Activated naive CD4-positive, alpha-beta T cell treated with anti-CD3 and anti-CD28 coated beads, Interleukin-2, amount 50 U/mL, for 72 hours (primary cell): ENCODE data around the gene SLC25A1. TPM values are rescaled to one million over a fixed set of nuclear protein-coding genes. Genes with fewer than 3 reads are reported as not detected.
A peak's percentile ranks its signal among the peaks of the same experiment; 100 is the strongest.

Experiments used
- ATAC-seq, 2 donors: fragments of 150-1000 bp; cut with Tn5 transposase; 2 replicates each; pipeline ENCODE4 v1.10.0; 2021; ENCODE audit warnings: mild to moderate bottlenecking in 2 of 2, moderate library complexity in 2 of 2
- DNase-seq, 2 donors: peaks; one replicate each; pipeline ENCODE4 v3.0.0; 2021 to 2022; ENCODE audit warnings: low spot score in 2 of 2
- H3K27ac Mint-ChIP-seq, 2 donors: one replicate each; pipeline ENCODE4 v1.8.0; 2022; ENCODE audit warnings: mild to moderate bottlenecking in 2 of 2, mixed read lengths in 2 of 2
- H3K36me3 Mint-ChIP-seq, 2 donors: one replicate each; pipeline ENCODE4 v1.8.0; 2022; ENCODE audit warnings: mixed read lengths in 2 of 2
- H3K9me3 Mint-ChIP-seq, 2 donors: one replicate each; pipeline ENCODE4 v1.8.0; 2022; ENCODE audit warnings: mixed read lengths in 2 of 2
- total RNA-seq, 2 donors: library from RNA; stranded (reverse); gene quantifications; one replicate each; pipeline ENCODE4 v1.2.3, GENCODE V29; 2022

The SLC25A1 gene
- total RNA-seq, 2 donors from 2014 or later: 59.1 to 61.3 TPM

DNA sequence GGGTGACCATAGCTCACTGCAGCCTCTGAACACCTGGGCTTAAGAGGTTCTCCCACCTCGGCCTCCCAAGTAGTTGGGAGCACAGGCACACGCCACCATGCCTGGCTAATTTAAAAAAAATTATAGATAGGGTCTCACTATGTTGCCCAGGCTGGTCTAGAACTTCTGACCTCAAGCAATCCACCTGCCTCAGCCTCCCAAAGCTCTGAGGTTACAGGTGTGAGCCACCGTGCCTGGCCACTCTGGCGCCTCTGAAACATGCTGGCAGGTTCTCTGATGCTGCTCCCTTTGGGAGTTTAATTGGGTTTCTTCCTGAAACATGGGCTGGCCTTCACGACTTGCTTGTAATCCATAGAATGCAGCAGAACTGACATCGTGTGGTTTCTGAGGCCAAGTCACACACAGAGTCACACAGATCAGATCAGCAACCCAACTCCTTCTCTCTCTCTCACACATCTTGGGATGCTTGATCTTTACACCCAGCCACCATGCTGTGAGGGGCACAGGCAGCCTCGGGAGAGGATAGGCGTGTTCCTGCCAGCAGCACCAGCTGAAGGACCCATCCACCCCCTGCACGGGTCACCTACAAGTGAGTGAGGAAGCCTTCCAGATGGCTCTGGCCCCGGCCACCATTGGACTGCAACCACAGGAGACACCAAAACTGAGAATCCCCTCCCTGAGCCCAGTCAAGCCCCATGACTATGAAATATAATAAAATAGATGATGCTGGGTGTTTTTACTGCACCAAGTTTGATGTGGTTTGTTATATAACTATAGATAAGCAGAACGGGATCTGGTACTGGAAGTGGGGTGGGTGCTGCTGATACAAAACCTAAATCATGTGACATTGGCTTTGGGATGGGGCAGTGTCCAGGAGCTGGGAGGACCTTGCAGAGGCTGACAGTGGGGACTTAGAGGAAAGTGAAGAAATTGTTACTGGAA is 25.3 kb downstream of the SLC25A1 start:
- H3K27ac Mint-ChIP-seq: no peak overlapping the region
- H3K9me3 Mint-ChIP-seq: no peaks in the 10 kb centered on the region
- DNase-seq: no peak
- ATAC-seq: no peak
- peaks cover 14 to 21% of the 10 kb centered on the region in 2 donors for H3K36me3 Mint-ChIP-seq

DNA sequence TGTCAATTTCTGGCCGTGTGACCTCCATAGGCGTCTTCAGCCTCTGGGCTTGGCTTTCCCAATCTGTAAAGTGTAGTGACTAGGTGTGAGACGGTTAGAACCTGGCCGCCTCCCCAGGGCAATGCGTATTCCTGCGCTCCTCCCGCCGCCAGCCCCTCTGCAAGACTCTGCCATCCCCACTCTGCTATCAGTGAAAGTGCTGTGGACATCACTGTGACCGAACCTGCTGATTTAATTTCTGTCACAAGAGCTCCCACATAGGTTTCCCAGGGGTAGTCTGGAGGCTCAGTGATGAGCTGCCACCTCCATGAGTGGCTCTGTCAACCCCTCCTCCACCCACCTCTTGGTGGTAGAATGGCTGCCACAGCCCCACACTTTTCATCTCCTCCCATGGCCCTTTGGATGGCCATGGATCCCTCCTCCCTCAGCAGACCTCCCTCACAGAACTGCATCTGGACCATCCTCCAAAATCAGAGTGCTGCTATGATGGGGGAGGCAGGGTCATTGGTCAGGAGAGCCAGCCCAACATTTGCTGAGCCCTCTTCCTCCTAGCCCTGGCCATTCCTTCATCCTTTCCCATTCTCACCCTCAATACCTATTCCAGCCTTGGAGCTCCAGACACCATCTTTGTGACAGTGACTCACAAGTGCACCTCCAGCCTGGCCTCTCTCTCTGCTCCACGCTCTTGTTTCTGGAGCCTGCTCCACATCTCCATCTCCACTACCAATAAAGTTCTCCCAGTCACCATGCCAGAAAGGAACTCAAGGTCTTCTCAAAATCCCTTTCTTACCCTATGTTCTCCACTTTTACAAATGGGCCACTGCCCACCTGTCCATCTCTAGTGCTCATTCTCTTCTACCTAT is 27.0 kb downstream of the SLC25A1 start:
- no peak overlapping the region for H3K27ac Mint-ChIP-seq
- DNase-seq: no peak
- ATAC-seq: no peak
- peaks cover 14 to 21% of the 10 kb centered on the region in 2 donors for H3K36me3 Mint-ChIP-seq
- no peaks in the 10 kb centered on the region for H3K9me3 Mint-ChIP-seq

DNA sequence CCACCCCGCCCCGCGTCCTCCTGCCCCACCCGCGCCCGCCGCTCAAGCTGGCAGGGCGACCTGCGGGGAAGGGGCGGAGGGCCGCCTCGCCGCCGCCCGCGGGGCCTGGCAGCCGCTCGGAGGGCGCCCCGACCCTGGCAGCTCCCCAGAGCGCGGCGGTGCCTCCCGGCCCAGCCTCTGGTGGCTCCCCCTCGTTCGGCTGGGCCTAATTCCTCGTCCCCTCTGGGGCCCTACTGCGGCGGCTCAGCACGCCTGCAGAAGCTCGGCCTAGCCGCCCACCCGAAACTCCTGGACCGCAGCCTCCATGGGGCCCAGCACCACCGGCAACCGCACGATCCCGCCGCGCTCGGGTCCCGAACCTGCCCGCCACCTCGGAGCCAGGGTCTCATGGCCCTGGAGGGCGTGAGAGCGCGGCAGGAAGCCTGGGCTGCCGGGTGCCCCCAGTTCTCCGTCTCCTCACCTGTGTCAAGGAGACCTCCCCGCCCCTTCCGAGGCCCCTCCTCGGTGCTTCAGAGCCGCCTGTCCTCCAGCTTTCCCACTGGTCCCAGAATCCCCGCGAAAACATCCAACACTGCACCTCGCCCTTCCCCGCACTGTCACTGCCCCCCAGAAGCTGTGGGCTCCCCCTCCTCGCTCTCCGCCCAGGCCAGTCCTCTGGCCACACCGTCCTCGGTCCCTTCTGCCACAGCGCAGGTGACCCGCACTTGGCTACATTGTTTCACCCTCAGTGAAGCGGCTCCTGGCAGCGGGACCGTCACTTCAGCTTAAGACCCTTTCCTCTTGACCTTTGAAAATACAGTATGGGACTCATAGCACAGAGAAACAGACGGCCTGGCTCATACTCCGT is 27.8 kb downstream of the SLC25A1 start:
- ATAC-seq: no peak
- no peak for DNase-seq
- Mint-ChIP-seq H3K36me3 (peaks cover 14 to 21% of the 10 kb centered on the region in 2 donors), H3K9me3 (no peaks in the 10 kb centered on the region), H3K27ac (no peak overlapping the region)

DNA sequence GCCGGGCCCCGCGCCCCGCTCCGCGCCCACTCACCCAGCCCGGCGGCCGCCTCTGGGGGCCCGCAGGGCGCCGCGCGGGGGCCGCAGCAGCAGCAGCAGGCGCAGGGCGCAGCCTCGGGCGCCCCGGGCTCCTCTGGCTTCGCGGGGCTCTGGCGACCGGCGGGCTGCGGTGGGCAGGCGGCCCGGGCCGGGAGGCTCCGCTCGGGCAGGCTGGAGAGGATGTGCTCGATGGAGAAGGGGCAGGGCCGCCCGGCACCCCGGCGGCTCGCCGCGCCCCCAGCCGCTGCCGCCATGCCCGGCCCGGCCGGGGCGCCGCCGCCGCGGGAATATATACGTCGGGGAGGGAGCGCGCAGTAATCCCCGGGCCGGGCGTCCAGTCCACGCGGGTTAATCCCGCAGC is 28.5 kb downstream of the SLC25A1 start, which contains the start of gene GSC2:
TSS of gene GSC2 (minus strand) at position 302 of the 400 bp plus-strand sequence. CDS start at position 293, 9 bp downstream.
- DNase-seq: no peak
- Mint-ChIP-seq H3K27ac (no peak within 1 kb of the TSS), H3K9me3 (no peaks in the 10 kb centered on the region), H3K36me3 (peaks cover 14 to 21% of the 10 kb centered on the region in 2 donors)
- ATAC-seq: no peak

DNA sequence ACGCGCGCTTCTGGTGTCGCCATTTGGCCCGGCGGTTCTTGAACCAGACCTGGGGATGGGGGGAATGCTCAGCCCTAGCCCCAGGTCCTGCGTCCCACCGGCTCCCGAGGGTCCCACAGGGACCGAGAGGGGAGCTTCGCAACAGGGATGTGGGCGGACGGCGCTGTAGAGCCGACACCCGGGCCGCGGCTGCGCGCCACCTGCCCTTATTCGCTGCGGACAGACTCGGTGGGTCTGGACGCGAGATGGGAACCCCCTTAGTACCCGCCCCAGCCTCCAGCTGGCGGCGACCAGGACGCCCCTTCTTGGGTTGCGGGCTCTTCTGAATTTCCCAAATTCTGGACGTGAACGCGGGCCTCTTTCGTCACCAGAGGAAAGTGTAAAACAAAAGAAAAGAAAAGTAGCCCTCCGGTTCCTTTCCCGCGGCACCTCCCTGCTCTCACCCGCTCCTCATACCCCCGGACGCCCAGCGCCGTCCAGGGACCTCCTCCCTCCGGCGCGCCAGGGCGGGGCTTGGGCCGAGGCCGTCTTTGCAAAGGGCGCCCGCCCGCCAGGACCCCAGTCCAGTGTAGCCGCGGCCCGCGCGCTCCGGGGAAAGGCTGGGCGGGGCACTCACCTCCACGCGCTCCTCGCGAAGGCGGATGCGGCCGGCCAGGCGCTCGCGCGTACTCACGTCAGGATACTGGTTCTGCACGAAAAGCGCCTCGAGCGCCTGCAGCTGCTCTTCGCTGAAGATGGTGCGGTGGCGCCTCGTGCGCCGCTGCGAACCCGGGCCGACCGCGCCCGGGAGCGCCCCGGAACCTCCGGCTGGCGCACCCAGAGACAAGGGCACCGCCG is 29.3 kb downstream of the SLC25A1 start:
- ATAC-seq: peak in 1 of 2 donors; percentile 25
- H3K36me3 Mint-ChIP-seq: peaks cover 17 to 25% of the 10 kb centered on the region in 2 donors

DNA sequence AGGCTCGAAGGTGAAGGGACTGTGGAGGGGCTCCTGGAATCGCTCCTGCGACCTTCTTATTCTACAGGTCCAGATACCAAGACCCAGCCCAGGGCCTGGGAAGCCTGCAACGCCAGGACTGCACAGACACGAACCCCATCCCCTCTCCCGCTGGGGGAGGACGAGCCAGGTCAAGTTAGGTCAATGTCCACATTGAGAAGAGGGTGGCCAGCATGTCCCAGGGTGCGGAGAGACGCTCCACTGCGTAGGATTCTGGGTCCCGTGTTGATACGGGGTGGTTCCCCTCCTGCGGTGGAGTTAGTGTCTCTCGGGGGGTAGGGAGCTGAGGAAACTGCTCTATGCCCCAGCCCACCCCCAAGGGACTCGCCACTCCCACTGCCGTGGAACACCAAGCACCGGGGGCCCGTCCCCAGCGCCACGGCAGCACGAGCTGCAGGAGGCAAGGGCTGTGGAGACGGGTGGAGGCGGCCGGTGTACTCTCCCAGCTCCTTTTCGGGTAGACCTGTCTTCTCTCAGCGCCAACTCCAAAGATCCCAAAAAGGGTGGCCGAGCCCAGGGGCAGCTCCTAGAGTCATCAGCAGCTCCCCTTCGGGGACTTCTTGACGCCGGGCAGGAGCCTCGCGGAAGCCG is 30.0 kb downstream of the SLC25A1 start:
- Mint-ChIP-seq H3K27ac (no peak overlapping the region), H3K9me3 (no peaks in the 10 kb centered on the region), H3K36me3 (peaks cover 24 to 27% of the 10 kb centered on the region in 2 donors)
- ATAC-seq (no peak), DNase-seq (no peak)

More for the DNA sequence above, 29.3 kb downstream of the SLC25A1 start:
- no peak for DNase-seq
- Mint-ChIP-seq H3K9me3 (no peaks in the 10 kb centered on the region), H3K27ac (no peak overlapping the region)

DNA sequence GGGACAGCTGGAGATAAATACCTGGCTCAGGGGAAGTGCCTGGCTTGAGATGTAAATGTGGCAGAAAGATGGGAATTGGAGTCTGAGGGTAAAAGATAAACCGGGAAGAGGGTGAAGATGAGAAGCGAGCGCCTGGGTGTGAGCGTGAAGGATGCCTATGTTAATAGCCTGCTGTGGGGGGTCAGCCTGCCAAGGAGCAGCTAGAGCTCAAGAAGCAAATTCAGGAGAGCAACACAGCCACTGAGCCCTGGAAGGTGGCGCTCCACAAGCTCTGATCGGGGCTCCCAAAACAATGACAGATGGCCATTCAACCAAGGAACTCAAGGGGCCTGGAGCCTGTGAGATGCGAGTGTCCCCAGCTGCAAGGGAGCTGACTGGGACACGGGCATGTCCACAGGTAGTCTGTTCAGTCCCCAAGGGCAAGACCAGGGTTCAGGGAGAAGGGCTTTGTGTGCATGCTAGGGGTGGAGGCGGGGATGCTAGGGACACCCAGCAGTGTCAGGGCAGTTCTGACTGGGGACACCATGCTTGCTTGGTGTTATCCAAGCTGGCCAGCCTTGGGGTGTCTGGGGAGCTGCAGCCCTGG is 31.2 kb downstream of the SLC25A1 start:
- DNase-seq (no peak), ATAC-seq (no peak)
- Mint-ChIP-seq H3K36me3 (peaks cover 23 to 24% of the 10 kb centered on the region in 2 donors), H3K9me3 (no peaks in the 10 kb centered on the region), H3K27ac (no peak overlapping the region)

DNA sequence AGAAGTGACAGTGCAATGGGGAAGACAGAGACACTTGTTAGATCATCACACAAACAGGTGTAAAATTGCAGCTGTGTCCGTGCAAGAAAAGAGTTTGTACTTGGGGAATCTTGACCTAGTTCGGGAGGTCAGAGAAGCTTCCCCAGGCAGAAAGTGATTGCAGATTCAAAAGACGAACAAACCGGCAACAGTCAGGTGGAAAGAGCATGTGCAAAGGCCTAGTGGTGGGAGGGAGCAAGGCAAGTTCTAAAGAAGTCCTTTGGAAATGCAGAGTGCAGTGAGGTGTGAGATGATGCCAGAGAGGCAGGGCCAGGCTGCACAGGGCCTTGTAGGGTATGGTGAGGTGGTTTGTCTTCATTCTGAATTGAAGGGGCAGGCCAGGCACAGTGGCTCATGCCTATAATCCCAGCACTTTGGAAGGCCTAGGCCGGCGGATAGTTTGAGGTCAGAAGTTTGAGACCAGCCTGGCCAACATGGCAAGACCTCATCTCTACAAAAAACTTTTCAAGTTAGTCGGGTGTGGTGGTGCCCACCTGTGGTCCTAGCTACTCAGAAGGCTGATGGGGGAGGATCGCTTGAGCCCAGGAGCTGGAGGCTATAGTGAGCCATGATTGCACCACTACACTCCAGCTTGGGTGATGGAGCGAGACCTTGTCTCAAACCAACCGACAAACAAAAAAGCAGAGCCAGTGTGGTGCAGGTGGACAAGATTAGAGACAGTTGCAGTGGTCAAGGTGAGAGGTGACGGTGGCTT is 32.1 kb downstream of the SLC25A1 start:
- DNase-seq (no peak), ATAC-seq (no peak)
- no peak overlapping the region for H3K27ac Mint-ChIP-seq
- H3K36me3 Mint-ChIP-seq: peaks cover 16 to 17% of the 10 kb centered on the region in 2 donors
- no peaks in the 10 kb centered on the region for H3K9me3 Mint-ChIP-seq

DNA sequence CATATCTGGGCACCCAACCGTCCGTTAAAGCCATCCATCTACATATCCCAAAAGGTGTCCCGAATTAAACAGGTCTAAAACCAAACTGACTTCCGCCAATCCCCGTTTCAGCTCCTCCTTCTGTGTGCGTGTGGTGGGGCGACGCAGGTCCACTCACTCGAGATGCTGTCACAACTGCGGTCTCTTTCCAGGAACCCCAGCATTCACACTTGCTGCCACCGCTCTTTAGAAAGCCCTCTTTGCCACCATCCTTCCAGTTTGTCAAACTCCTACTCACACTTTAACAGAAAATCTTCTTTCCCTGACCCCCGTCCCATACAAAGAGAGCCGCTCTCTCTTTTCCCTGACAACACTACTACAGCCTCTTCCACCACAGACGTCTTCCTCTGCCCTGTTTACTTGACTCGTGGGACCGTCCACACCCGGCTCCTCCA is 34.6 kb downstream of the SLC25A1 start:
- ATAC-seq (peak; percentile 41 to 55), DNase-seq (peak in 1 of 2 donors; percentile 40)
- H3K27ac Mint-ChIP-seq: peak overlapping the region; percentile 99 to 100
- no peaks in the 10 kb centered on the region for H3K9me3 Mint-ChIP-seq
- peaks cover 10% of the 10 kb centered on the region in 2 donors for H3K36me3 Mint-ChIP-seq

DNA sequence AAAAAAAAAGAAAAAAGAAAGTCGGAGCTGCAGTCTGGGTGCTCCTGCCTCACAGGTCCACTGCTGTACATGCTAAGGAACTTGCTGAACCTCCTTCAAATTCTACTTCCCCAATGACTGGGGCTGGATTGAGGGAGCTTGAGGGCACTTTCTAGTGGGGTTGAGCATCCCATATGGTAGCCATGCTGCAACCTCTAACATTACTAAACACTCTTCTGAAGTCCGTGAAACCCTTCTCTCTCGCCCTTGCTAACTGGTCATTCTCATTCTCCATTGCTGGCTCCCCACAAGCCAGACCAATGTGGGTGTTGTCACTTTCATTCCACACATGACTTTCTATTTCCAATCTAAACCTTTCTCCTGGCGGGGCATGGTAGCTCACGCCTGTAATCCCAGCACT is 35.3 kb downstream of the SLC25A1 start:
- Mint-ChIP-seq H3K27ac (peak overlapping the region; percentile 99 to 100), H3K9me3 (no peaks in the 10 kb centered on the region), H3K36me3 (peaks cover 10% of the 10 kb centered on the region in 2 donors)
- no peak for ATAC-seq
- no peak for DNase-seq

DNA sequence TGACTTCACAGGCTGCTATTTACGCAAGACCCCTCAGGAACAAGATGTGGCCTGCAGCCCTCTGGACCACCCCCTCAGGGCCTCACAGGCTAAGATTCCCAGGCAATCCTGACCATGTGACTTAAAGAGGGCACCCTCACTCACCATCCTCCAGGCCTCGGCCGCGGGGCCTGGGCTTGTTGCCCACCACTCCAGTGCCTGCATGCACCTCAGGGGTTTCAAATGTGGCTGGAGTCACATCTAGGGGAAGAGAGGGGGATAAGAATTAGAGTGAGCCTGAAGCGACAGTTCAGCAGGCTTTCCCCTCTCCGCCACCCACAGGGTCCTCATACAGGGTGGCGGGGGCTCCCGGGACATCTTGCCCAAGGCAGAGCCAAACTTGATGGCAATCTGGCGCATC is 36.1 kb downstream of the SLC25A1 start:
- H3K9me3 Mint-ChIP-seq: no peaks in the 10 kb centered on the region
- DNase-seq (no peak), ATAC-seq (no peak)
- H3K36me3 Mint-ChIP-seq: peaks cover 10% of the 10 kb centered on the region in 2 donors
- H3K27ac Mint-ChIP-seq: no peak overlapping the region

DNA sequence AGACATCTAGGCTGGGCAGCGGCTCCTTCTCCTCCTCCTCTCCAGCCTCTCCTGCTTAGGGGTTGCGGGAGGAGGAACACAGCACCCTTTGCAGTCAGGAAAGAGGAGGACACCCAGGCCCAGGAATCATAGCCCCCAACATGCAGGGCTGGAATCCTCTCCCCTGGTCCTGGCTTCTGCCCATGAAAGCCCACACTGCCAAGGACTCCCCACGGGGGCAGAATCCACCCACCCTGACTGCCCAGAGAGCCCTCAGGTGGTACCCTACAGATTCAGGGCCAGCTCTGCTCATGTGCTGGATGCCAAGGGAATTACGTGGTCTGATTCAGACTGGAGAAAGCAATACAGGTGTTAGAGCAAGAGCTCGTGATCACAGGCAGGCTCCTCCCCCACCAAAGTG is 38.6 kb downstream of the SLC25A1 start:
- DNase-seq (no peak), ATAC-seq (no peak)
- no peaks in the 10 kb centered on the region for H3K9me3 Mint-ChIP-seq
- peaks cover 10 to 16% of the 10 kb centered on the region in 2 donors for H3K36me3 Mint-ChIP-seq
- peak overlapping the region in 1 of 2 donors; percentile 86 for H3K27ac Mint-ChIP-seq

DNA sequence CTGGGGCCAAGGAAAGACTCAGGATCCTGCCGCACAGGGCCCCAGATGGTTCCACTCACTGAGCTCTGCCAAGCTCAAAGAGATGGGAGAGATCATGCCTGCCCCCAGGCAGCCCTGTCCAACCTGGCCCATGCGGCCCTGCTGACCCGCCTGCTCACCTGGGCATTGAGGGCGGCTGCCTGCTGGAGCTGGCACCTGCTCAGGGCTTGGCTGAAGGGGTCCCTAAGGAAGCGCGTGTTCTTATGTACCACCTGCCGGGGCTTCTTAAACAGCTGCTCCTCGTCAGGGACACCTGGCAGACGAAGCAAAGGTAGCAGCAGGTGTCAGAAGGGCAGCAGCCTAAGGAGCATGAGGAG is 39.6 kb downstream of the SLC25A1 start:
- H3K9me3 Mint-ChIP-seq: no peaks in the 10 kb centered on the region
- no peak overlapping the region for H3K27ac Mint-ChIP-seq
- ATAC-seq: no peak
- peaks cover 3 to 11% of the 10 kb centered on the region in 2 donors for H3K36me3 Mint-ChIP-seq
- DNase-seq: no peak
